ENCODE results near the gene NRN1.

NRN1 gene

DNA sequence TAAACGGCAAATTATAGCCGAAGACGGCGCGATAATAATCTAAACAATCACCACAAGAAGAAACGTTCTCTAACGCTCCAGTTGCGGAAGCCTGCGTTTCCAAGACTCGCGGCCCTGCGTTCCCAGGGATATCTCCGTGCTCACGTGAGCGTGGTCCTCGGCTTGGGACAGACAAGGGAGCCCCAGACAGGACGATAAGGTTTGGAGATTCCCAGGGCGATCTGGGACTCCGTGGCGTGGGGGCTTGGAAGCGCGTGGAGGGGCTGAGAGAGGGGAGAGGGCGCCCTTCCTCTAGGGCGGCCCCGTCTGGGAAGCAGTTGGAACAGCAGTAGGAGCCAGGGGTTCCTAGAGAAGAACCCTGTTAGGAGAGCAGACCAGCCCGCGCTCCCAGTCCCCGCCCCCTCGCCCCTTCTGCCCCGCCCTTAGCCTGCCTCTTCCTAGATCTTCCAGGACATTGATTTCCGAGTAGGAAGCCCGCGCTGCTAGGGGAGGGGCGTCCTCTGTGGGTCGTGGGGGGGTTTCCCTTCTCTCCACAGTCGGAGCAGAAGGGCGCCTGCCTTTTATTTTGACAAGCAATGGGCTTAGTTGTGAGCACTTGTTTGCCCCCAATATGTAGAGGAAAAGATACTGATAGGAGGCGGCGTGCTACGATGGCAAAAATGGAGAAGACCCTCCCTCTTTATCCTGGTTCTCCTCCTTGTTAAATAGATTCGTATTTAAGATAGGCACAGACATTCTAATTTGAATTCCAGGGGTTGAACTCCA, 10.6 kb downstream of the NRN1 start:
- Histone ChIP-seq H3K27ac (no peak overlapping the region), H3K36me3 (replicated peaks) (no peaks in the 10 kb centered on the region), H3K4me3 (ENCODE audit: low read depth, low read length) (peak overlapping the region; percentile 67), H3K27me3 (replicated peaks) (no peaks in the 10 kb centered on the region)
- in situ Hi-C loops (cut with HindIII; ENCODE audit: low pct_ligation_motif_present, low sequenced_read_pairs) = no loop called here
- DNase-seq = peak; percentile 72
- TF ChIP-seq CTCF (IDR thresholded peaks at IDR 0.05; ENCODE audit: low read depth, low read length, missing control alignments) = peak; percentile 60

- in situ Hi-C loops (cut with HindIII; ENCODE audit: low pct_ligation_motif_present, low sequenced_read_pairs) = no loop called here
- no peak overlapping the region for H3K27ac ChIP-seq
- peak overlapping the region; percentile 67 for H3K4me3 ChIP-seq (ENCODE audit: low read depth, low read length)
- DNase-seq = no peak
- H3K36me3 ChIP-seq (replicated peaks) = no peaks in the 10 kb centered on the region
- H3K27me3 ChIP-seq (replicated peaks) = no peaks in the 10 kb centered on the region
- TF ChIP-seq CTCF (IDR thresholded peaks at IDR 0.05; ENCODE audit: low read depth, low read length, missing control alignments) = no peak
These were observed 11.1 kb downstream of the NRN1 start for GRCh38 chr6:5995658-5995948.

DNA sequence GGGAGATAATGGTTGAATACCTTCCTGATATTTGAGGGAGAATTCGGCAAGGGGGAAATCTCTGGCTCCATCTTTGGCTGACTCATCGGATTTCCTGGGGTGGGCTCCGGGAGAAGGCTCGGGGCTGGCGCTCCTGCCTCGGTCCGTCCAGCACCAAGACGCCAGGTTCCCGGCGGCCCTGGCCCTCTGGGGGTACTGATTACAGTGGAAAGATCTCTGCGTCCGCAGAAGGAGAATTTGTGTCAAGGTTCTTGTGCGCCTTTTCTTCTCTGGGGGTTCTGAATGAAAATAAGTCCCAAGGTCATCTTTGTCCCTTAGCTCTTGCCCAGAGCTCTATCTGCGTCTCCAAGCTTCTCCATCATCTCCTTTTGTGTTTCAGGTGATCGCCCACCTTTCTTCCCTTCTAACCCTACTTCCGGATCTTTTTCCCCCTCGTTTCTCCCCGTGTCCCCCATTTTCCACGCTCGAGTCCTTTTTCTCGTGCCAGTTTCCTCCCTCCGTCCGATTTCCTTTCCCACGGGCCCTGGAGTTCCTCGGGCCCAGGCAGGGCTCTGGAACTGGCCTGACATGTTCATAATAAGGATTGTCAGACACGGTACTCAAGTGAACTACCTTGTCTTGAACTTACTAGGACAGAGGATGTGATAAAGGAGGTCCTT, 11.6 kb downstream of the NRN1 start:
- no peak overlapping the region for H3K4me3 ChIP-seq (ENCODE audit: low read depth, low read length)
- H3K27ac ChIP-seq = no peak overlapping the region
- H3K27me3 ChIP-seq (replicated peaks) = no peaks in the 10 kb centered on the region
- no peaks in the 10 kb centered on the region for H3K36me3 ChIP-seq (replicated peaks)
- TF ChIP-seq CTCF (IDR thresholded peaks at IDR 0.05; ENCODE audit: low read depth, low read length, missing control alignments) = no peak
- no peak for DNase-seq
- in situ Hi-C loops (cut with HindIII; ENCODE audit: low pct_ligation_motif_present, low sequenced_read_pairs) = no loop called here

DNA sequence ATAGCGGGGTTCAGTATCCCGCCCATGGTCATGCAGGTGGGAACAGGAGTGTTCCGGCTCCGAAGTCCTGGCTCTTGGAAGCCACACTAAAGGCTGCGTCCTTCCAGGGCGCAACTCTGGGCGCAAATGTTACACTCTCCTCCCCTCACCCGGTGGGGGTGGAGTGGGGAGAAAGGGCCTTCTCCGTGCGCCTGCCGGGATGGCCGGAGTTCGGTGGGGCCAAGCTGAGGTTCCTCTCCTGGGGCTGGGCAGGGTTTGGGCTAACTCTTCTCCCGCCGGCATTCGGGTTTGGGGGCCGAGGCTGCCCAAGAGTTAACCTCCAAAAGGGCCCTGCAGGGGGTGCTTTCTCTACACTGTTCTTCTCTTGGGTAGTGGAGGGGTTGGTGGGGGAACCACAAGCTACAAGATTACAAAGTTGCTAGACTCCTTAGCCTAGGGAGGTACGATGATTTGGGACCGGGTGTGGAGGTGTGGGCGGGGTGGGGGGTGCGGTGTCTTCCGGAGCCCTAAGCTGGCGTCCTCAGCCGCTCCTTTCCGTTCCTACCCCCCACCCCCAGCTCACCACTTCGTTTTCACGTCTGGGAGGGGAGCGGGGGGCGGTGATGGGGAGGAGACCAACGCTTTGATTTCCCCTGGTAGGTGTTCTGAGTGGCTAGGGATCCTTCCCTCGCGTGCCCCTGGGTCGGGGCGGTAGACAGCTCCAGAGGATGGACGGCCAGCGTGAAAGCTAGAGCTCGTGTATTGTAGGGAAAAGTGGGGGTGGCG, 12.3 kb downstream of the NRN1 start:
- H3K4me3 ChIP-seq (ENCODE audit: low read depth, low read length) = no peak overlapping the region
- H3K27me3 ChIP-seq (replicated peaks) = no peaks in the 10 kb centered on the region
- no peak for DNase-seq
- in situ Hi-C loops (cut with HindIII; ENCODE audit: low pct_ligation_motif_present, low sequenced_read_pairs) = no loop called here
- no peak for TF ChIP-seq CTCF (IDR thresholded peaks at IDR 0.05; ENCODE audit: low read depth, low read length, missing control alignments)
- H3K36me3 ChIP-seq (replicated peaks) = no peaks in the 10 kb centered on the region
- H3K27ac ChIP-seq = no peak overlapping the region

GRCh38 chr6:5992551-5993225, 14.0 kb downstream of the NRN1 start:
- H3K27ac ChIP-seq = no peak overlapping the region
- no peak for TF ChIP-seq CTCF (IDR thresholded peaks at IDR 0.05; ENCODE audit: low read depth, low read length, missing control alignments)
- no peak overlapping the region for H3K4me3 ChIP-seq (ENCODE audit: low read depth, low read length)
- H3K36me3 ChIP-seq (replicated peaks) = no peaks in the 10 kb centered on the region
- DNase-seq = no peak
- H3K27me3 ChIP-seq (replicated peaks) = no peaks in the 10 kb centered on the region
- in situ Hi-C loops (cut with HindIII; ENCODE audit: low pct_ligation_motif_present, low sequenced_read_pairs) = no loop called here

Measured in brain microvascular endothelial cell (primary cell).